Small intestine (tissue), 7 donors: ENCODE measurements around the gene ZNF783. TPM values are rescaled to one million over a fixed set of nuclear protein-coding genes. Genes with fewer than 3 reads are reported as not detected.
"Not testable (repeated sequence)": the region's sequence is repeated elsewhere in the genome, so short reads cannot be mapped to it uniquely, and the experiment has no call there.

ENCODE experiments used
- DNase-seq, 2 donors: peaks; one replicate each; pipeline versions ENCODE4 v3.0.0 to v3.0.0-alpha.2; 2013
- FAIRE-seq: peaks from 2 replicates; lab custom pipeline; 2012; peaks lifted over from hg19 to GRCh38; lab: Jason Lieb, UNC
- H3K27ac ChIP-seq, 3 donors: one replicate each; pipeline ENCODE4 v1.5.1; 2013; ENCODE audit warnings: low read length in 2 of 3, mild to moderate bottlenecking in 2 of 3, control low read depth in 1 of 3, inconsistent platforms in 1 of 3, low read depth in 1 of 3, moderate library complexity in 1 of 3
- H3K27me3 ChIP-seq, 3 donors: one replicate each; pipeline ENCODE4 v1.6.1; 2013; ENCODE audit warnings: low read length in 3 of 3, inconsistent platforms in 1 of 3; ENCODE audit not compliant: control insufficient read depth in 3 of 3, insufficient read depth in 3 of 3
- H3K36me3 ChIP-seq, 3 donors: one replicate each; pipeline ENCODE4 v1.6.1; 2013; ENCODE audit warnings: low read length in 3 of 3, inconsistent platforms in 1 of 3, low read depth in 1 of 3, mild to moderate bottlenecking in 1 of 3, moderate library complexity in 1 of 3; ENCODE audit not compliant: control insufficient read depth in 3 of 3, insufficient read depth in 2 of 3
- H3K4me1 ChIP-seq, 3 donors: one replicate each; pipeline ENCODE4 v1.6.1; 2013; ENCODE audit warnings: low read length in 2 of 3, inconsistent platforms in 1 of 3, low read depth in 1 of 3, mild to moderate bottlenecking in 1 of 3, moderate library complexity in 1 of 3; ENCODE audit not compliant: control insufficient read depth in 3 of 3, insufficient read depth in 2 of 3
- H3K4me3 ChIP-seq, 3 donors: one replicate each; pipeline ENCODE4 v1.5.1; 2013; ENCODE audit warnings: low read length in 3 of 3, control low read depth in 1 of 3, inconsistent platforms in 1 of 3, low read depth in 1 of 3, mild to moderate bottlenecking in 1 of 3, moderate library complexity in 1 of 3
- H3K9me3 ChIP-seq, 2 donors: one replicate each; pipeline ENCODE4 v1.6.1; 2013; ENCODE audit warnings: low read depth in 1 of 2, low read length in 1 of 2; ENCODE audit not compliant: control insufficient read depth in 2 of 2, insufficient read depth in 1 of 2
- WGBS, 3 donors: extraction: QIAGEN DNeasy Blood & Tissue Kit; methylation state at CpG; one replicate each; pipeline ENCODE4 v1.1.7; 2013; 5-methylcytosine and 5-hydroxymethylcytosine counted together
- polyA plus RNA-seq, 4 donors: library from polyadenylated mRNA; stranded (reverse) in 3 of 4; unstranded in 1 of 4; fragments of 200-250 nt in 3 of 4; fragments of 120-200 nt in 1 of 4; gene quantifications; one replicate each; pipeline versions ENCODE4 v1.2.1 to v1.2.3, GENCODE V29; 2013
- donor health status: healthy with polysubstance abuse.
- donor health status: control.
- donor health status: control.
- donor health status: Bipolar disorder and iron deficiency.
- donor health status: healthy.

Gene ZNF783
- polyA plus RNA-seq, 4 donors: 3.2 to 9.8 (median 5.0) TPM

DNA sequence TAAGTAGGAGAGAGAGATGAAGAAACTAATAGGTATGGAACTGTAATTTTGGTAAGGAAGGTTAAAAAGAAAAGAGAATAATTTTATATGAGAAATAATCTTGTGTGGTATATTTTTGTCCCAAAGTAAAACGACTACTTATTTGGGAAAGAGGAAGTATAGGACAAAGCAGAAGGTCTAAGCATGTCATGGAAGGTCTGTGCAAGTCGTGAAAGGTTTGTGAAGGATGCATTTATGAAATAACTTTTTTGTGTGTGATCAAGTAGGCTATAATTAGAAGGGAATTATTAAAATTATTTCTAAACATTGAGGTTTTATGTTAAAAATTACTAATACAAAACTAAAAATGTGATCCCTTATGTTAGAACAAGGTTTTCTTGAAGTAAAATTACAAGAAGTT, 63.3 kb downstream of the ZNF783 start:
- no peaks in the 10 kb centered on the region for H3K36me3 ChIP-seq
- no peaks in the 10 kb centered on the region for H3K9me3 ChIP-seq
- H3K27me3 ChIP-seq: no peaks in the 10 kb centered on the region
- no peak for FAIRE-seq
- no peak overlapping the region for H3K4me3 ChIP-seq
- peaks cover 0 to 5% (median 0%) of the 10 kb centered on the region in 3 donors for H3K4me1 ChIP-seq
- no peak for DNase-seq
- no peak overlapping the region for H3K27ac ChIP-seq
- 57 to 74% (median 63%) methylated on average over 2 of the region's 2 CpGs for WGBS, 3 donors

DNA sequence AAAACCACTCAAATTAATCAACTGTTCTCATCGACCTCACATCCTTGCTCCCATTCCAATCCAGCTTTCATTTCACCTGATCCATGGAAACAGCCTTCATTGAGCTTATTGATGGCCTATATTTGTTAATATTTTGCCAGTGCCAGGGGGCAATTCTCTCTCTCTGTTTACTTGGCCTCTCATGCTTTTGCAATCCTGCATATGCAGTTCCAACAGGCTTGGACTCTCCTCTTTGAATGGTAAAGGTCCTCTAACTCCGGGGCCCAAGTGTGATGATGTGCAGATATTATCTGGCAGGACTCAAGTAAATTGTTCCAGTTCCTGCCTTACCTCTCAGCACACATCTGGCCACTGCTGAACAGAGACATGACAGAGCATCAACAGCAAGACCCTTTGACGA, 67.3 kb downstream of the ZNF783 start:
- 8 to 41% (median 11%) methylated on average over 3 of the region's 3 CpGs for WGBS, 3 donors
- H3K36me3 ChIP-seq: no peaks in the 10 kb centered on the region
- H3K27me3 ChIP-seq: peaks cover 0 to 3% (median 0%) of the 10 kb centered on the region in 3 donors
- H3K27ac ChIP-seq: no peak overlapping the region
- H3K9me3 ChIP-seq: peaks cover 0 to 13% of the 10 kb centered on the region in 2 donors
- no peak overlapping the region for H3K4me3 ChIP-seq
- DNase-seq: peak in 1 of 2 donors; percentile 48
- peaks cover 0 to 5% (median 0%) of the 10 kb centered on the region in 3 donors for H3K4me1 ChIP-seq
- no peak for FAIRE-seq

DNA sequence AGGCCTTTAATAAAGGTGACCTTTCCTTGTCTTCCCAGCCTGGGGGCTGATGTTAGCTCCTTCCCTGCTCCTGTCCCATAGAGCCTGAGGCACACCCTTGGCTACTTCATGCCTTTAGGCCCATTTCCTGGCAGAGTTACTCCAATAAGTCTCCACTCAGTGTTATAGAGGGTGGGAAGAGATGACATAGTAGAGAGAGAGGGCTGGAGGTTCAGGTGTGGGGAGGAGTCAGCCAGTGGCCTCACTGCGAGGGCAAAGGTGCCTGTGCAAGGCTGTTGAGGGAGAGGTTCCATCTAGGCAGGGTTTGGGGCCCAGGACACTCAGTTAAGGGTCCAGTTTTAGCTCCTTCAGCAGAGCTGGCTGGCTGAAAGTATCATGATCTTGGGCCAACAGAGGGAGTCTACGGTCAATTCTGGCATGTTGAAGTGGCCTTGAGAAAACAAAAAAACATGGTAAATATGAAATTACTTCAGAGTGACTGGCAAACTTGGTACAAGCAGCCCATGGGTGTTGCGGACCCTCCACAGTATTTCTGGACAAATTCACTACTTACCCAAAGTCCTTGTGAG, 67.9 kb downstream of the ZNF783 start:
- no peak overlapping the region for H3K4me3 ChIP-seq
- peaks cover 0 to 5% (median 0%) of the 10 kb centered on the region in 3 donors for H3K4me1 ChIP-seq
- no peak overlapping the region for H3K27ac ChIP-seq
- H3K9me3 ChIP-seq: peaks cover 0 to 13% of the 10 kb centered on the region in 2 donors
- peak in 1 of 2 donors; percentile 62 for DNase-seq
- H3K36me3 ChIP-seq: no peaks in the 10 kb centered on the region
- no peak for FAIRE-seq
- H3K27me3 ChIP-seq: peaks cover 0 to 3% (median 0%) of the 10 kb centered on the region in 3 donors
- 74 to 86% (median 85%) methylated on average over 3 of the region's 3 CpGs for WGBS, 3 donors

DNA sequence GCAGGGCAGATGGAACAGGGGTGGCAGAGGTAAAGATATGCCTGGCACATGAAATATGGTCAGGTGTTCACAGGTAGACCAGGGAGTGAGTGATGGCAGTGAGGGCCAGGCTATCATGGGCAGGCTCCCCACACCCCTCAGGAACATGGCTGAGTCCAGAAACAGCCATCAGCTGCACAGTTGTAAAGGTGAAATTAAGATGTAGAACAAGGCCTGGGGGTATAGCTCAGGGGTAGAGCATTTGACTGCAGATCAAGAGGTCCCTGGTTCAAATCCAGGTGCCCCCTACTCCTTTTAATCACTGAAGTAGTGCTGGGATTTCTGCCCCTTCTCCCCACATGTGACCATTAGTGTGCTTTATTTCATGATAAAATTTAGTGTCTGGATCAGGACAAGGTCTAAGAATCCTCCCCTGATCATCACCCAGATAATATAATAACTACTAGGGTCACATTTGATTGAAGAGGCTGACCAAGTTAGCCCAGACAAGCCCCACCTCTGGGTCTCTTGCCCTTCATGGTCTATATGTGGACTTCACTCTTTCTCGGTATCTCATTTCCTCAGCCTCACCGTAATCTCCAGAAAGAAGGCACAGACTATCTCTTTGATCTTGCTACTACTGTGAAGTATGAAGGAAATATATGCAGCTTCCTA, 69.0 kb downstream of the ZNF783 start:
- DNase-seq: peak in 1 of 2 donors; percentile 20
- Histone ChIP-seq H3K9me3 (peaks cover 0 to 13% of the 10 kb centered on the region in 2 donors), H3K27ac (no peak overlapping the region), H3K36me3 (no peaks in the 10 kb centered on the region), H3K27me3 (peaks cover 0 to 3% (median 0%) of the 10 kb centered on the region in 3 donors), H3K4me3 (no peak overlapping the region), H3K4me1 (peaks cover 0 to 5% (median 0%) of the 10 kb centered on the region in 3 donors)
- no peak for FAIRE-seq
- 14 to 64% (median 38%) methylated on average over 2 of the region's 2 CpGs for WGBS, 3 donors

DNA sequence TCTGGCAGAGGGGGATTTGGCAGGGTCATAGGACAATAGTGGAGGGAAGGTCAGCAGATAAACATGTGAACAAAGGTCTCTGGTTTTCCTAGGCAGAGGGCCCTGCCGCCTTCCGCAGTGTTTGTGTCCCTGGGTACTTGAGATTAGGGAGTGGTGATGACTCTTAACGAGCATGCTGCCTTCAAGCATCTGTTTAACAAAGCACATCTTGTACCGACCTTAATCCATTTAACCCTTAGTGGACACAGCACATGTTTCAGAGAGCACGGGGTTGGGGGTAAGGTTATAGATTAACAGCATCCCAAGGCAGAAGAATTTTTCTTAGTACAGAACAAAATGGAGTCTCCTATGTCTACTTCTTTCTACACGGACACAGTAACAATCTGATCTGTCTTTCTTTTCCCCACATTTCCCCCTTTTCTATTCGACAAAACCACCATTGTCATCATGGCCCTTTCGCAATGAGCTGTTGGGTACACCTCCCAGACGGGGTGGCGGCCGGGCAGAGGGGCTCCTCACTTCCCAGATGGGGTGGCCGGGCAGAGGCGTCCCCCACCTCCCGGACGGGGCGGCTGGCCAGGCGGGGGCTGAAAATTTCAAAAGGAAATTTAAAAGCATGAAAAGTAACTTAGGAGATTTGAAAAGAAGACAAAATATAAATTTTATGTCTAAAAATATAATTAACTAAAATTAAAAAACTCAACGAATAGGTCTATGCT, 70.8 kb downstream of the ZNF783 start:
- WGBS, 3 donors: 72 to 79% (median 74%) methylated on average over 16 of the region's 18 CpGs
- FAIRE-seq: not testable (repeated sequence)

DNA sequence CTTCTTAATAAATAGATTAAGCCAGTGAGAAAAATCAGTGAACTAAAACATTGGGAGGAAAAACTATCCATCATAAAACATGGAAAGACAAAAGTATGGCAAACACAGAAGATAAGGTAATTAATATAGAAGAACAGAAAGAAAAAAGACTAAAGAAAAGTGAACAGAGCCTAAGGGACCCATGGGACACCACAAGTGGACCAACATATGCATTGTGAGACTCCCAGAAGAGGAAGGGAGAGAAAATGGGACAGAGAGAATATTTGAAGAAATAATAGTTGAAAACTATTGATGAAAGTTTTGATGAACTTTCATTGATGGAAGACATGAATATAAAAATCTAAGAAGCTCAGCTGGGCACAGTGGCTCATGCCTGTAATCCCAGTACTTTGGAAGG, 71.3 kb downstream of the ZNF783 start:
- H3K9me3 ChIP-seq: peaks cover 0 to 13% of the 10 kb centered on the region in 2 donors
- no peaks in the 10 kb centered on the region for H3K36me3 ChIP-seq
- H3K27me3 ChIP-seq: peaks cover 0 to 3% (median 0%) of the 10 kb centered on the region in 3 donors
- DNase-seq (no peak), FAIRE-seq (no peak)
- H3K27ac ChIP-seq: no peak overlapping the region
- no peak overlapping the region for H3K4me3 ChIP-seq
- peaks cover 0 to 5% (median 0%) of the 10 kb centered on the region in 3 donors for H3K4me1 ChIP-seq

More for the DNA sequence above, 70.8 kb downstream of the ZNF783 start:
- H3K36me3 ChIP-seq, DNase-seq, H3K27me3 ChIP-seq, H3K27ac ChIP-seq, H3K4me1 ChIP-seq, H3K4me3 ChIP-seq: not testable (repeated sequence)
- H3K9me3 ChIP-seq: peaks cover 0 to 13% of the 10 kb centered on the region in 2 donors

DNA sequence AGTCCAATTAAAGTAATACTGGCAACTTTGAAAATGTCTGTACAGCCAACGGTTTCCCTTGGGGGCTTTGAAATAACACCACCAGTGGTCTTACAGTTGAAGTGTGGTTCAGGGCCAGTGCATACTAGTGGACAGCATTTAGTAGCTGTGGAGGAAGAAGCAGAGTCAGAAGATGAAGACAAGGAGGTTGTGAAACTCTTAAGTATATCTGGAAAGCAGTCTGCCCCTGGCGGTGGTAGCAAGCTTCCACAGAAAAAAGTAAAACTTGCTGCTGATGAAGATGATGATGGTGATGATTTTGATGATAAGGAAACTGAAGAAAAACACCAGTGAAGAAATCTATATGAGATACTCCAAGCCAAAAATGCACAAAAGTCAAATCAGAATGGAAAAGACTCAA, 72.2 kb downstream of the ZNF783 start:
- Histone ChIP-seq H3K27me3 (peaks cover 0 to 3% (median 0%) of the 10 kb centered on the region in 3 donors), H3K9me3 (peaks cover 0 to 13% of the 10 kb centered on the region in 2 donors), H3K4me1 (peaks cover 0 to 5% (median 0%) of the 10 kb centered on the region in 3 donors), H3K36me3 (no peaks in the 10 kb centered on the region), H3K27ac (no peak overlapping the region), H3K4me3 (no peak overlapping the region)
- FAIRE-seq (no peak), DNase-seq (no peak)
- WGBS, 3 donors: 73 to 86% (median 79%) methylated on average over 2 of the region's 2 CpGs
